OCI-LY3 (cell line): ENCODE results near the gene SLC23A3.

Experiments
- CTCF ChIP-seq: fragments of 200-600, 300-600 bp; sonication (generic); IDR thresholded peaks from 2 replicates; pipeline ENCODE4 v1.5.1; 2014; ENCODE audit warnings: antibody characterized with exemption, low read length, low read depth
- EZH2phosphoT487 ChIP-seq: fragments of 200-600 bp; shearing (Covaris generic); IDR thresholded peaks from 2 replicates; pipeline ENCODE4 v1.6.1; 2018; ENCODE audit warnings: antibody characterized with exemption, mixed run types, low read depth

GRCh38 chr2:219120082-219120481 is 49.7 kb downstream of the SLC23A3 start:
- no peak for TF ChIP-seq CTCF
- TF ChIP-seq EZH2phosphoT487: no peak
